Astrocyte (in vitro differentiated cells and primary cell): Measurements from ENCODE around the gene MFSD11. TPM values are rescaled to one million over a fixed set of nuclear protein-coding genes. Genes with fewer than 3 reads are reported as not detected.

Experiments used
- DNase-seq: peaks from one replicate; pipeline ENCODE4 v3.0.0-alpha.2; 2010; ENCODE audit warnings: low read depth
- FAIRE-seq: peaks from 2 replicates; lab custom pipeline; 2011; peaks lifted over from hg19 to GRCh38; lab: Jason Lieb, UNC
- H2AFZ ChIP-seq: 2 replicates; pipeline ENCODE4 v1.6.0; 2012; ENCODE audit warnings: low read depth, low read length, inconsistent platforms
- H3K27ac ChIP-seq: 2 replicates; pipeline ENCODE4 v1.5.1; 2011; ENCODE audit warnings: low read depth, low read length, inconsistent platforms
- H3K27me3 ChIP-seq: 2 replicates; pipeline ENCODE4 v1.6.0; 2011; ENCODE audit warnings: low read length, inconsistent platforms; ENCODE audit not compliant: insufficient read depth
- H3K36me3 ChIP-seq: 2 replicates; pipeline ENCODE4 v1.5.1; 2011; ENCODE audit warnings: low read length, inconsistent platforms; ENCODE audit not compliant: insufficient read depth
- H3K4me1 ChIP-seq: 2 replicates; pipeline ENCODE4 v1.5.1; 2011; ENCODE audit warnings: low read length, inconsistent platforms; ENCODE audit not compliant: insufficient read depth
- H3K4me2 ChIP-seq: 2 replicates; pipeline ENCODE4 v1.6.0; 2012; ENCODE audit warnings: low read length, inconsistent platforms
- H3K4me3 ChIP-seq: 2 replicates; pipeline ENCODE4 v1.5.1; 2011; ENCODE audit warnings: low read depth, mild to moderate bottlenecking, low read length, inconsistent platforms; ENCODE audit not compliant: insufficient read depth
- H3K79me2 ChIP-seq: 2 replicates; pipeline ENCODE4 v1.6.0; 2012; ENCODE audit warnings: mild to moderate bottlenecking, low read length, inconsistent platforms; ENCODE audit not compliant: insufficient read depth
- H3K9ac ChIP-seq: 2 replicates; pipeline ENCODE4 v1.6.0; 2012; ENCODE audit warnings: mild to moderate bottlenecking, low read length, inconsistent platforms
- H3K9me3 ChIP-seq: 2 replicates; pipeline ENCODE4 v1.5.1; 2012; ENCODE audit warnings: low read depth, mild to moderate bottlenecking, low read length, inconsistent platforms; ENCODE audit not compliant: insufficient read depth
- H4K20me1 ChIP-seq: 2 replicates; pipeline ENCODE4 v1.6.0; 2012; ENCODE audit warnings: low read length, inconsistent platforms; ENCODE audit not compliant: insufficient read depth
- H3K27ac Mint-ChIP-seq: one replicate; pipeline ENCODE4 v1.8.0; 2021; ENCODE audit warnings: mild to moderate bottlenecking, mixed read lengths; ENCODE audit not compliant: unreplicated experiment
- H3K27me3 Mint-ChIP-seq: one replicate; pipeline ENCODE4 v1.8.0; 2021; ENCODE audit warnings: low read depth, mixed read lengths; ENCODE audit not compliant: unreplicated experiment
- H3K36me3 Mint-ChIP-seq: one replicate; pipeline ENCODE4 v1.8.0; 2021; ENCODE audit warnings: low read depth, mixed read lengths; ENCODE audit not compliant: unreplicated experiment
- H3K4me1 Mint-ChIP-seq: one replicate; pipeline ENCODE4 v1.8.0; 2021; ENCODE audit warnings: low read depth, mixed read lengths; ENCODE audit not compliant: unreplicated experiment
- H3K4me3 Mint-ChIP-seq: one replicate; pipeline ENCODE4 v1.8.0; 2021; ENCODE audit warnings: mild to moderate bottlenecking, moderate library complexity, mixed read lengths; ENCODE audit not compliant: unreplicated experiment
- H3K9me3 Mint-ChIP-seq: one replicate; pipeline ENCODE4 v1.8.0; 2021; ENCODE audit warnings: mild to moderate bottlenecking, mixed read lengths; ENCODE audit not compliant: unreplicated experiment
- CTCF ChIP-seq: IDR thresholded peaks from 2 replicates; pipeline ENCODE4 v1.5.1; 2011; ENCODE audit warnings: low read depth, mild to moderate bottlenecking, inconsistent platforms, low read length, moderate library complexity; ENCODE audit not compliant: insufficient read depth
- EZH2 ChIP-seq: IDR thresholded peaks from 2 replicates; pipeline ENCODE4 v1.6.1; 2012; ENCODE audit warnings: mild to moderate bottlenecking, low read length, inconsistent platforms; ENCODE audit not compliant: insufficient read depth
- total RNA-seq: library from RNA; stranded (reverse); gene quantifications from 2 replicates; pipeline ENCODE4 v1.2.1, GENCODE V29; 2021

MFSD11 gene
- total RNA-seq, 1 donor from 2014 or later = 20.9 TPM

- Histone ChIP-seq H3K4me1 (peaks cover 29% of the 10 kb centered on the region), H3K9ac (peak overlapping the region; percentile 86), H3K9me3 (no peaks in the 10 kb centered on the region), H3K4me2 (peak overlapping the region; percentile 78), H3K27ac (peak overlapping the region; percentile 99), H3K27me3 (no peaks in the 10 kb centered on the region), H3K36me3 (peaks cover 52% of the 10 kb centered on the region), H2AFZ (no peak overlapping the region), H3K79me2 (peaks cover 53% of the 10 kb centered on the region), H3K4me3 (peak overlapping the region; percentile 40), H4K20me1 (peaks cover 70% of the 10 kb centered on the region)
- TF ChIP-seq EZH2 (no peak), CTCF (no peak)
- H3K4me1 Mint-ChIP-seq = peaks cover 23% of the 10 kb centered on the region
- peak overlapping the region; percentile 69 for H3K4me3 Mint-ChIP-seq
- H3K36me3 Mint-ChIP-seq = peaks cover 19% of the 10 kb centered on the region
- peak overlapping the region; percentile 97 for H3K27ac Mint-ChIP-seq
- no peaks in the 10 kb centered on the region for H3K9me3 Mint-ChIP-seq
- FAIRE-seq (no peak), DNase-seq (peak; percentile 95)
- H3K27me3 Mint-ChIP-seq = no peaks in the 10 kb centered on the region
These were observed 21.1 kb upstream of the MFSD11 start for GRCh38 chr17:76716839-76717215.

- Histone ChIP-seq H3K9ac (no peak overlapping the region), H3K79me2 (peaks cover 56% of the 10 kb centered on the region), H3K9me3 (no peaks in the 10 kb centered on the region), H2AFZ (no peak overlapping the region), H3K4me3 (no peak overlapping the region), H4K20me1 (peaks cover 71% of the 10 kb centered on the region), H3K4me1 (peaks cover 28% of the 10 kb centered on the region), H3K4me2 (no peak overlapping the region), H3K27ac (no peak overlapping the region), H3K36me3 (peaks cover 58% of the 10 kb centered on the region), H3K27me3 (no peaks in the 10 kb centered on the region)
- no peak for FAIRE-seq
- no peaks in the 10 kb centered on the region for H3K27me3 Mint-ChIP-seq
- H3K4me1 Mint-ChIP-seq = peaks cover 23% of the 10 kb centered on the region
- H3K27ac Mint-ChIP-seq = peak overlapping the region; percentile 34
- no peak for TF ChIP-seq EZH2
- no peak for TF ChIP-seq CTCF
- peaks cover 20% of the 10 kb centered on the region for H3K36me3 Mint-ChIP-seq
- DNase-seq = no peak
- no peaks in the 10 kb centered on the region for H3K9me3 Mint-ChIP-seq
- no peak overlapping the region for H3K4me3 Mint-ChIP-seq
These were observed 19.4 kb upstream of the MFSD11 start for GRCh38 chr17:76718516-76718915.

DNA sequence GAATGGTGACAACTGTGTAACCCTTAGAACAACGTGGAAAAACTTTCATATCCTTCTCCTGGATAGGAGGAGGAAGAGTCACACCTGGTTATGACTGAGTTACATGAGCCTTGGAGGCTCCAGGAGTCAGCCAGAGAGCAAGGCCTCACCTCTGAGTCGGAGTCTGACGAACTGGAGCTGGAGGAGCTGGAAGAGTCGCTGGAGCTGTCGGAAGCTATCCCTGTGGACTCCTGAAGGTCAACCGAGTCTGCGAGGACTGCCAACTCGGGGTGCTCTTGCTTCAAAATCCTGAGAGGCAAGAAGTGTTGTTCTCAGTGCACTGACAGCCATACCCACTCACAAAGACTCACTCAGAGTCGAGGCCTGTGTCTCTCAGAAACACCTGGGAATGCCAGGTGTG lies 17.7 kb upstream of the MFSD11 start:
- TF ChIP-seq CTCF (no peak), EZH2 (no peak)

More for the DNA sequence above, 17.7 kb upstream of the MFSD11 start:
- Histone ChIP-seq H3K79me2 (peaks cover 59% of the 10 kb centered on the region), H4K20me1 (peaks cover 70% of the 10 kb centered on the region), H3K4me3 (no peak overlapping the region), H3K27me3 (no peaks in the 10 kb centered on the region), H3K4me2 (no peak overlapping the region), H3K4me1 (peaks cover 29% of the 10 kb centered on the region), H3K9me3 (no peaks in the 10 kb centered on the region), H3K27ac (no peak overlapping the region), H3K36me3 (peaks cover 60% of the 10 kb centered on the region), H3K9ac (no peak overlapping the region), H2AFZ (no peak overlapping the region)
- peaks cover 22% of the 10 kb centered on the region for H3K36me3 Mint-ChIP-seq
- H3K27me3 Mint-ChIP-seq = no peaks in the 10 kb centered on the region
- no peaks in the 10 kb centered on the region for H3K9me3 Mint-ChIP-seq
- no peak for FAIRE-seq
- H3K27ac Mint-ChIP-seq = no peak overlapping the region
- H3K4me3 Mint-ChIP-seq = no peak overlapping the region
- H3K4me1 Mint-ChIP-seq = peaks cover 20% of the 10 kb centered on the region
- DNase-seq = no peak
